ENCODE results near the gene FAM228B. TPM values are rescaled to one million over a fixed set of nuclear protein-coding genes. Genes with fewer than 3 reads are reported as not detected.
A peak's percentile ranks its signal among the peaks of the same experiment; 100 is the strongest.

FAM228B gene
- total and polyA plus RNA-seq, 9 of the 15 experiments (the other 6 are each of a cell fraction or from before 2014, with no cell fraction given), result 1.1 to 3.7 (median 2.6) TPM

DNA sequence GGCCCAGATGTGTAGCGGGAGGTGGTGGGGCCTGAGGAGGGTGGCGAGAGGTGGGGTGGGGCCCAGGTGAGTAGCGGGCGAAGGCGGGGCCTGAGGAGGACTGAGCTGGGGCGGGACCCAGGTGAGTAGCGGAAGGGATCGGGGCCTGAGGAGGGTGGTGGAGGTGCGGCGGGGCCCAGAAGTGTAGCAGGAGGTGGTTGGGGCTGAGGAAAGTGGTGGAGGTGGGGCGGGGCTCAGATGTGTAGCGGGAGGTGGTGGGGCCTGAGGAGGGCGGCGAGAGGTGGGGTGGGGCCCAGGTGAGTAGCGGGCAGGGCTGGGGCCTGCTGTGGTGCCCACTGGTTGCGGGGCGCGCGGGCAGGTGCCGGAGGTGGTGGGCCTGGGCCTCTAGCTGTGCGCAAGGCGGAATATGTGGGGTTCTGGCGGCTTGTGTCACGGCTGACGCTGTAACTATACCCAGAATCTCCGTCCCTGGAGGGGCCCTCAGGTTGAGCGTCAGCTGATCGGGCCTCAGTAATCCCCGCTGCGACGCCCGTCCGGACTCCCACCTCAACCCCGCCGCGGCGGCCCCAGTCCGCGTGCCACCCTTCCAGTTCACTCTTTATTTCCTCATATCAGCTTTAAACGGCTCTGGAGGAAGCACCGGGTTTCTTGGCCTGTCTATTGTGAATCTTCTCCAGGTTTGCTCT, 46.3 kb upstream of the FAM228B start:
- ChIA-PET CTCF (ENCODE audit: low intra/inter-chr PET ratio) (no interaction called here), POLR2A (interaction anchor here (0.5 to 1.9 kb wide), 11 partner anchors 10 to 1801 kb away, joined by 3 to 16 read pairs (median 6); partner anchors contain the start of genes ASXL2, ATAD2B, MFSD2B and WDCP)
- in situ Hi-C loops (cut with MboI), result no loop called here
- ATAC-seq, result peak; percentile 62
- Histone ChIP-seq H3K79me2 (ENCODE audit: control insufficient read depth, insufficient read depth, low read length) (peaks cover 41% of the 10 kb centered on the region), H3K9ac (ENCODE audit: insufficient read depth in 1 of 2, low read depth in 2 of 2, low read length in 2 of 2) (peak overlapping the region; percentile 66 to 92), H3K4me3 (peak overlapping the region; percentile 58), H3K27me3 (ENCODE audit: control insufficient read depth in 2 of 2, insufficient read depth in 2 of 2, low read length in 2 of 2) (no peaks in the 10 kb centered on the region), H3K9me3 (replicated peaks; ENCODE audit: control insufficient read depth, insufficient read depth, low read depth, low read length) (no peaks in the 10 kb centered on the region), H2AFZ (ENCODE audit: low read depth, low read length) (peak overlapping the region; percentile 82), H3K9me1 (ENCODE audit: control insufficient read depth, insufficient read depth, low read length) (no peaks in the 10 kb centered on the region), H3K4me2 (ENCODE audit: insufficient read depth, low read length) (peak overlapping the region; percentile 99), H3K27ac (ENCODE audit: extremely low read depth, low read depth, low read length) (peak overlapping the region; percentile 60), H4K20me1 (replicated peaks; ENCODE audit: control insufficient read depth, insufficient read depth, low read length) (no peaks in the 10 kb centered on the region), H3K4me1 (replicated peaks in 1 of 2; ENCODE audit: control insufficient read depth in 2 of 2, insufficient read depth in 2 of 2, low read length in 2 of 2) (peaks cover 9 to 15% of the 10 kb centered on the region in 2 experiments; a peak in 4 of 5 replicates), H3K36me3 (ENCODE audit: control insufficient read depth, insufficient read depth, low read length) (peaks cover 32% of the 10 kb centered on the region)
- under 1% methylated on average over 23 of the region's 41 CpGs for WGBS (ENCODE audit: insufficient coverage, low coverage, missing lambda C conversion rate)
- BruUV-seq (replicated peaks), result no TSS peak
- FAIRE-seq, result no peak
- intact Hi-C loops (cut with micrococcal nuclease), result loop anchor here (1.0 to 2.0 kb wide), 3 partner anchors 30 to 150 kb away; partner anchors contain the start of genes ATAD2B and WDCP
- peak in 2 of 4 experiments; percentile 12 to 42 for DNase-seq (ENCODE audit: extremely low read depth in 1 of 4, low spot score in 3 of 4)
- TF ChIP-seq, protein P1, sequence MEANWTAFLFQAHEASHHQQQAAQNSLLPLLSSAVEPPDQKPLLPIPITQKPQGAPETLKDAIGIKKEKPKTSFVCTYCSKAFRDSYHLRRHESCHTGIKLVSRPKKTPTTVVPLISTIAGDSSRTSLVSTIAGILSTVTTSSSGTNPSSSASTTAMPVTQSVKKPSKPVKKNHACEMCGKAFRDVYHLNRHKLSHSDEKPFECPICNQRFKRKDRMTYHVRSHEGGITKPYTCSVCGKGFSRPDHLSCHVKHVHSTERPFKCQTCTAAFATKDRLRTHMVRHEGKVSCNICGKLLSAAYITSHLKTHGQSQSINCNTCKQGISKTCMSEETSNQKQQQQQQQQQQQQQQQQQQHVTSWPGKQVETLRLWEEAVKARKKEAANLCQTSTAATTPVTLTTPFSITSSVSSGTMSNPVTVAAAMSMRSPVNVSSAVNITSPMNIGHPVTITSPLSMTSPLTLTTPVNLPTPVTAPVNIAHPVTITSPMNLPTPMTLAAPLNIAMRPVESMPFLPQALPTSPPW (CRISPR knock-in tag; IDR thresholded peaks at IDR 0.05), result peak; percentile 51
- no peak for TF ChIP-seq ATF1 (CRISPR knock-in tag; IDR thresholded peaks at IDR 0.05)
- TF ChIP-seq ATF1 (tag; IDR thresholded peaks at IDR 0.05), result 0 out of 2 replicates have a peak, but pooled peaks have one; percentile 13
- TF ChIP-seq ZNF408 (CRISPR knock-in tag; IDR thresholded peaks at IDR 0.05; ENCODE audit: low read depth), result no peak
- TF ChIP-seq ZNF146 (CRISPR knock-in tag; IDR thresholded peaks at IDR 0.05; ENCODE audit: unreplicated experiment), result no peak
- no peak for TF ChIP-seq MYC (IDR thresholded peaks at IDR 0.05; ENCODE audit: low read depth, low read length)
- TF ChIP-seq MYC (CRISPR knock-in tag; IDR thresholded peaks at IDR 0.05; ENCODE audit: borderline replicate concordance, low read depth), result 0 out of 2 replicates have a peak, but pooled peaks have one; percentile 45
- TF ChIP-seq SUPT5H (IDR thresholded peaks at IDR 0.05), result peak; percentile 36
- TF ChIP-seq ZFP36 (IDR thresholded peaks at IDR 0.05; ENCODE audit: low read depth, low read length, partially characterized antibody), result no peak
- no peak for TF ChIP-seq FOXA3 (CRISPR knock-in tag; conservative IDR thresholded peaks at IDR 0.05 in 1 of 2, IDR thresholded peaks at IDR 0.05 in 1 of 2)
- no peak for TF ChIP-seq SAP30 (IDR thresholded peaks at IDR 0.05; ENCODE audit: borderline replicate concordance, insufficient read depth, low read depth, low read length, poor library complexity, severe bottlenecking)
- no peak for TF ChIP-seq SP2 (IDR thresholded peaks at IDR 0.05; ENCODE audit: extremely low read depth, low read depth, low read length, poor library complexity, severe bottlenecking)
- TF ChIP-seq MAFK (IDR thresholded peaks at IDR 0.05; ENCODE audit: low read length), result no peak
- TF ChIP-seq SETDB1 (IDR thresholded peaks at IDR 0.05; ENCODE audit: low read length), result no peak
- TF ChIP-seq ZNF3 (CRISPR knock-in tag; IDR thresholded peaks at IDR 0.05), result no peak
- 0 out of 2 replicates have a peak, but pooled peaks have one; percentile 18 for TF ChIP-seq SMARCE1 (IDR thresholded peaks at IDR 0.05)
- TF ChIP-seq, protein P2, sequence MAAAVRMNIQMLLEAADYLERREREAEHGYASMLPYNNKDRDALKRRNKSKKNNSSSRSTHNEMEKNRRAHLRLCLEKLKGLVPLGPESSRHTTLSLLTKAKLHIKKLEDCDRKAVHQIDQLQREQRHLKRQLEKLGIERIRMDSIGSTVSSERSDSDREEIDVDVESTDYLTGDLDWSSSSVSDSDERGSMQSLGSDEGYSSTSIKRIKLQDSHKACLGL (CRISPR knock-in tag; IDR thresholded peaks at IDR 0.05; ENCODE audit: borderline replicate concordance, poor library complexity, severe bottlenecking), result no peak
- TF ChIP-seq, protein P3, sequence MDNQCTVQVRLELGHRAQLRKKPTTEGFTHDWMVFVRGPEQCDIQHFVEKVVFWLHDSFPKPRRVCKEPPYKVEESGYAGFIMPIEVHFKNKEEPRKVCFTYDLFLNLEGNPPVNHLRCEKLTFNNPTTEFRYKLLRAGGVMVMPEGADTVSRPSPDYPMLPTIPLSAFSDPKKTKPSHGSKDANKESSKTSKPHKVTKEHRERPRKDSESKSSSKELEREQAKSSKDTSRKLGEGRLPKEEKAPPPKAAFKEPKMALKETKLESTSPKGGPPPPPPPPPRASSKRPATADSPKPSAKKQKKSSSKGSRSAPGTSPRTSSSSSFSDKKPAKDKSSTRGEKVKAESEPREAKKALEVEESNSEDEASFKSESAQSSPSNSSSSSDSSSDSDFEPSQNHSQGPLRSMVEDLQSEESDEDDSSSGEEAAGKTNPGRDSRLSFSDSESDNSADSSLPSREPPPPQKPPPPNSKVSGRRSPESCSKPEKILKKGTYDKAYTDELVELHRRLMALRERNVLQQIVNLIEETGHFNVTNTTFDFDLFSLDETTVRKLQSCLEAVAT (IDR thresholded peaks at IDR 0.05), result 0 out of 4 replicates have a peak, but pooled peaks of 1 of the 2 experiments have one; percentile 11
- TF ChIP-seq TCF7L2 (IDR thresholded peaks at IDR 0.05; ENCODE audit: low read depth, low read length), result no peak
